Stimulated activated CD8-positive, alpha-beta memory T cell treated with anti-CD3 and anti-CD28 coated beads, Interleukin-2, amount 100 ng/mL, for 1 hour (primary cell): Measurements from ENCODE around the gene CETP.
"Not testable (repeated sequence)": the region's sequence is repeated elsewhere in the genome, so short reads cannot be mapped to it uniquely, and the experiment has no call there.

Experiments
- DNase-seq, 2 donors: peaks; one replicate each; pipeline ENCODE4 v3.0.0-alpha.2; 2020; ENCODE audit warnings: low read depth in 2 of 2

The CETP gene

DNA sequence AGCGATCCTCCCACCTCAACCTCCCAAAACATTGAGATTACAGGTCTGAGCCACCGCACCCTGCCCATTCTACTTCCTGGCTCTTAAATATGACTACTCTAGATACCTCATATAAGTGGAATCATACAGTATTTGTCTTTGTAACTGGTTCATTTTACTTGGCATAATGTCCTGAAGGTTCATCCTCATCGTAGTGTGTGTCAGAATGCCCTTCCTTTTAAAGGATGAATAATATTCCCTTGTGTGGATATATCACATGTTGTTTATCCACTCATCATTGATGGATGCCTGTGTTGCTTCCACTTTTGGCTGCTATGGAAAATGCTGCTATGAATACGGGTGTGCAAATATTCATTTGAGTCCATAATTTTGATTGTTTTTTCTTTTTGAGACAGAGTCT lies 5.7 kb upstream of the CETP start:
- DNase-seq = no peak

DNA sequence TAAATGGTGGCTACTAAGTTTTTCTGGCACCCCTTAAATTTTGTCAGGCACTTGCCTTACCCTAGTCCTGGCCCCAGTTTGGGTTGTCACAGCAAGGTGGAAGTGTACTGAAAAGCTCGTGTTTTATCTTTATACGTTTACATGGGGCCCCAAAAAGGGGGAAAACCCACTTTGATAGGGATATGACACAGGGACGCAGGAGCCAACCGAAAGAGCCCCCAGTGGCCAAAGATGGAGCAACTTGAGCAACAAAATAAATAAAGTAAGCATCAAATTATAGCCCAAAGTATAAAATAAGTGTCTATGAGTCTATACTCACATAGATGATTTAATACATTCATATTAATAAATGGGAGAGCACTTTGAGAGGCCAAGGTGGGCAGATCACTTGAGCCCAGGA lies 5.0 kb upstream of the CETP start:
- DNase-seq = no peak

DNA sequence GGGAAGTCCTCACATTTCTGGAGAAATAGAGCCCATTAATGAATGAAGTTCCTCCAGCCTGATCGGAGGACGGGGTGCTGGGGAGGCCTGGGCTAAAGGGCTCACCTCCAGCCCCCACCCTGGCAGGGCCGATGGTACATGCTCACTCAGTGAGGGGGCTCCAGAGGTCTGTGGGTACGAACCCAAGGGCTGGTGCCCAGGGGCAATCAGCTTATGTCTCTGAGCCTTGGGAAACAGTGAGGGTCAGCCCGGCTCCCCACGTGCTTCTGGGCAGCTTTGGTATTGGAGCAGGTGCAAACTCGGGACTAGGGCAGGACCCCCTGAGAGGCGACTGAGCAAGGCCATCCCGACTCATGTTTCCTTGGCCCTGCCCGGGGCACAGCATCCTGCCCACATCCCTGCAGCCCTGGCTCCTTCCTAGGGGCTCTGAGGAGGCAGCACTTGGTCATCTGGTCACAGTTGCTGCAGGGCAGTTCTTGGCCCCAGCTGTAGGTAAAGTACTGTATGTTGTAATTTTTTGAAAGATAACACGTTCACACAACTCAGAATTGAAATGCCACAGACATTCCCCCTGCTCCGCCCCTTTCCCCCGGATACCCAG lies 969 bp upstream of the CETP start:
- DNase-seq = no peak

DNA sequence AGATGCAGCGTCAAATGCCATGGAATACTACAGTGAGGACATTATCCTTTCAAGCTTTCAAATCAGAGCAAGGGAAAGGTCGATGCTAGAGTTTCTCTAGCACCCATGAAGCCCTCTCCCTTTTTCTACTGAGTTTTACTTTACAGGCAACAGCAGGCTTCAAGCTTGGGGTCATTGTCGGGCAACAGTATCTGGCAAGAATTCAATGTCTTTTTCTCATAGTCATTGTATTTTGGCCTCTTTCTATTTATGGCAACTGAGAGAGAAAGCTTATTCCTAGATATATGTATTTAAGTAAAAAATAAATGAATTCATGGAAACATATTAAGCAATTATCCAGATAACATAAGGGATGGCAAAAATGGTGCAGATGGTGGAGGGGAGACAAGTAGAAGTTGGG lies 364 bp upstream of the CETP start:
- no peak for DNase-seq

DNA sequence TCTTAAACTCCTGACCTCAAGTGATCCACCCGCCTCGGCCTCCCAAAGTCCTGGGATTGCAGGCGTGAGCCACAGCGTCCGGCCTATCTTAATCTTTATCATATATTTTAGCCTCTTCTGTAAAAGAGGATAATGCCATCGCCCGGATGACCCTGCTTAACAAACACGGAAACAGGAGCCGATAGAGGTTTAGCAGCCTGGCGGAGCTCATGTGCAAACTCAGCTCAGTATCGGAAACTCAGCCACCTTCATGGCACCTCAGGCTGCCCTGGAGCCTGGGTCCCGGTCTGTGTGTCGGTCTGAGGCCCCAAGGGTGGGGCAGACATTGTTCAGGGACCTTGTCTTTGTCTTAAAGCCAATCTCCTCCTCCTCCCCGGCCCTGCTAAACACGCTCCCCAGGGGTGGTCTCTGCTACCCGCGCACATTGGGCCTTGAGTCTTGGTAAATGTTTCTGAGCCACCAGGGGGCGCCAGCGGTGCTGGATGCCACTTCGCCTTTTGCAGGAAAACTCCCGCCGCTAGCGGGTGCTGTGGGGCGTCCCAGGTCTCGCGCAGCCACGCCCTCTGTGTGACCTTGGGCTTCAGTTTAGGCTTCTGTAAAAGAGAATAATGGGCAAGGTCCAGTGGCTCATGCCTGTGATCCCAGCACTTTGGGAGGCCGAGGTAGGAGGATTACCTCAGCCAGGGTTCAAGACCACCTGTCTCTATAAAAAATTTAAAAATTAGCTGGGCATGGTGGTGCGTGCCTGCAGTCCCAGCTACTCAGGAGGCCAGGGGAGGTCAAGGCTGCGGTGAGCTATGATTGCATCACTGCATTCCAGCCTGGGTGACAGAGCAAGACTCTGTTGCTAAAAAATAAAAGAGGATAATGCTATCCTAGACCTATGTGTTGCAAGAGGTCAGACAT lies 2.7 kb downstream of the CETP start:
- DNase-seq = peak; percentile 89 to 90

DNA sequence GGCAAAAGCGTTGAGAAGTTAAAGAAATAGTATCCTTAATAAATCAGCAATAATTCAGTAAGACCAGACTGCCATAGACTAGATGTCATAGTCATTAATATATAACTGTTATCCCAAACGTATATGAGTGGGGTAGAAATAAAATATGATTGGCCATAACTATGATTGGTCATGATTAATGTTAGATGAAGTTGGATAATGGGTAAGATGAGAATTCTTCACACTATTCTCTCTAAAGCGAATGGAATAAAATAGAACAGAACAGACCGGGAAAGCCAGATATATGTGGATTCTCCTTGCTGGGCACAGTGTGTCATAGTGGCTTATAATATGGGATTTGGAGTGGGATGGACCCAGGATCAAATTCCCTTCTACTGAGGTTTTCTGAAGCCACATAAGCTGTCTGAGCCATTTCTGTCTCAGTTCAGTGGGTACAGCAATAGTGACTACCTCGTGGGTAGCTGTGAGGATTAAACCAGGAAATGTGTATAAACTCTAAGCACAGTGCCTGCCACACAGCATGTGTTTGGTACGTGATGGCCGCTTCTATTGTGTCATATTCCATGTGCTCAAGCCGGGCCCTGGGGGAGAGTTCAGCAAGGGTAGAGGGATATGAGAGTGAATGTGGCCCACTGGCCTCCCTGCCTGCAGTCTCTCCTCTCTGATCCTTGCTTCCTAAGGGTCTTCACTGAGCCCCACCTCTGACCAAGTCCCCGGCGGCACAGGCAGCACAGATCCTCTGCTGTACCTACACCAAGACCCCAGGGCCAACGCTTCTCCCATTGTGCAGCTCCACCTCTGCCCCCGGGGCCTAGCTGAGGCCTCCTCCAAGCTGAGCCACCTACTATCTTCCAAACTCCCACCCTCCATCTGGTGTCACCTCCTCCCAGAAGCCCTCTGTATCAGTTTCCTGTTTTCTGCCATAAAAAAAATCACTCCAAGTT lies 3.7 kb downstream of the CETP start:
- no peak for DNase-seq

DNA sequence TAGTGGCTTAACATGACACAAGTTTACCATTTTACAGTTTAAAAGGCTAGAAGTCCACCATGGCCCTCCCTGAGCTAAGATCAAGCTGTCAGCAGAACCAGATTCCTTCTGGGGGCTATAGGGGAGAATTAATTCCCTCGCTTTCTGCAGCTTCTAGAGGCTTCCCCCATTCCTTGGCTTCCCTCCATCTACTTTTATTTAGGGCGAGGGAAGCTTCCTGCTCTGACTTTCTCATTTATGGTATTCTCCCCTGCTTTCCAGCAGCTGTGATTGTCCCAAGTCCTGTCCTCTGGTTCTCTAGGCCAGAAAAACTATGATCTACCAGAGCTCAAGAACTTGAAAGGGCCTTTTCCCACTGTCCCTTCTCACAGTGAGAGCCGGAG lies 4.3 kb downstream of the CETP start:
- no peak for DNase-seq

DNA sequence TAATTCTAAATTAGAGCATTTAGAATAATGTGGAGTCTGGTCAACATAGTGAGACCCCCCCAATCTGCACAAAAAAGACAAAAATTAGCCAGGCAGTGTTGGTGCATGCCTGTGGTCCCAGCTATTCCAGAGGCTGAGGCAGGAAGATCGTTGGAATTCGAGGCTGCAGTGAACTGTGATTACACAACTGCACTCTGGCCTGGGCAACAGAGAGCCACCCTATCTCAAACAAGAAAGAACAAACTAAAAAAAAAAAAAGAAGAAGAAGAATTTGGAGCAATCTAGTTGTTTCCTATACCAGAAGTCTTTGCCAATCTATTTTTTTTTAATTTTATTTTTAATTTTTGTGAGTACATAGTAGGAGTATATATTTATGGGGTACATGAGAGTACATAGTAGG lies 6.0 kb downstream of the CETP start:
- no peak for DNase-seq

DNA sequence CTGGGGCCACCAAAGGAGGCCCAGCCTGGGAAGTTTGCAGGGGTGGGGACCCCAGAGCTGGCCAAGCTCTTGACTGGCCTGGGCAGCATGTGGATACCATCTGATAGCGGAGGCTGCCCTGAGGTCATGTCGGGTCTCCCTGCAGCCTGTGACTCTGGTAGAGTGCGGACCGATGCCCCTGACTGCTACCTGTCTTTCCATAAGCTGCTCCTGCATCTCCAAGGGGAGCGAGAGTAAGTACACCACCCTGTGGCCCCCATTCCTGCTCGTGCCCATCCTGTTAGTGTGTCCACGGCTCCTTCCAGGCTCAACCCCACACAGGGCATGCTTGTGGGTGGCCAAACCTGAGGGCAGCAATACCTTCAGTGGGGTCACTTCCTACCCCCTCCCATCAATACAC lies 8.0 kb downstream of the CETP start:
- no peak for DNase-seq

DNA sequence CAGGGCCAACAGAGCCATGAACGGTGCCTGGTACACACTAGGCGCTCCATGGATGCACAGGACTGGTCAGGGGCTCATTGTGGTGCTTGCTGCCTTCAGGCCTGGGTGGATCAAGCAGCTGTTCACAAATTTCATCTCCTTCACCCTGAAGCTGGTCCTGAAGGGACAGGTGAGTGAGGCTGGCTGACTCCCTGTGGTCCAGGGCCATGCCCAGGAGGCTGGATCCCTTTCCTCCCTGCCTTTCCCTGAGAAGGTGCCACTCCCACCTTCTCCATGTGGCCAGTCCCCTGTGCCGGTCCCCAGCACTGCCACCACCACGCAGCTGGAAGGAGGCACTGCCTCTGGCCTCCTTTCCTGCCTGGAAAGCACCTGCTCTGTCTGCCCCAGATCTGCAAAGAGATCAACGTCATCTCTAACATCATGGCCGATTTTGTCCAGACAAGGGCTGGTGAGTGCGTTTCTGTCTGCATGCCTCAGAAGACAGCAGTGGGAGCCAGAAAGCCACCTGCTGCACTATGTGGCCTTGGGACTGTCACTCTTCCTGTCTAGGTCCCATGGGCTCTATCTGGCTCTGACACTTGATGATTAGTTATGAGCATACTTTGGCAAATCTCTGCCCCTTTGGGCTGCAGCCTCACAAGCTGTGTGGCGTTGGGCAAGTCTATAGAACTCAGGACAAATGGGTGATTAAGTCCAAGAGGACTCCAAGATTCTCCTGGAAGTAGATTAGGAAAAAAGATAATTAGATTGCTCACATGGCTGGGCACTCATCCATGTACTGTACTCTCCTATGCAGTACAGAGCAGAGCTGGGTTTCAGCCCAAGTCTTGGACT lies 9.4 kb downstream of the CETP start:
- DNase-seq = no peak

DNA sequence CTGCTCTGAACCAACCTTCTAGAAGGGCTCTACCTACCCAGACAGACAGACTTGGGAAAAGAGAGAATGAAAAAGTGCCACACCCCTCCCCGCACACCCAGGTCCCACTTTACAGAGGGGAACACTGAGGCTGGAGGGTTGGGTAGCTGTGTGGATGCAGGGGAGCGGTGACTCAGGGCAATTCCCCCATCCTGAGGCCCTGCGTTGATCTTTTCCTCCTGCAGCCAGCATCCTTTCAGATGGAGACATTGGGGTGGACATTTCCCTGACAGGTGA lies 10.0 kb downstream of the CETP start:
- DNase-seq = no peak

DNA sequence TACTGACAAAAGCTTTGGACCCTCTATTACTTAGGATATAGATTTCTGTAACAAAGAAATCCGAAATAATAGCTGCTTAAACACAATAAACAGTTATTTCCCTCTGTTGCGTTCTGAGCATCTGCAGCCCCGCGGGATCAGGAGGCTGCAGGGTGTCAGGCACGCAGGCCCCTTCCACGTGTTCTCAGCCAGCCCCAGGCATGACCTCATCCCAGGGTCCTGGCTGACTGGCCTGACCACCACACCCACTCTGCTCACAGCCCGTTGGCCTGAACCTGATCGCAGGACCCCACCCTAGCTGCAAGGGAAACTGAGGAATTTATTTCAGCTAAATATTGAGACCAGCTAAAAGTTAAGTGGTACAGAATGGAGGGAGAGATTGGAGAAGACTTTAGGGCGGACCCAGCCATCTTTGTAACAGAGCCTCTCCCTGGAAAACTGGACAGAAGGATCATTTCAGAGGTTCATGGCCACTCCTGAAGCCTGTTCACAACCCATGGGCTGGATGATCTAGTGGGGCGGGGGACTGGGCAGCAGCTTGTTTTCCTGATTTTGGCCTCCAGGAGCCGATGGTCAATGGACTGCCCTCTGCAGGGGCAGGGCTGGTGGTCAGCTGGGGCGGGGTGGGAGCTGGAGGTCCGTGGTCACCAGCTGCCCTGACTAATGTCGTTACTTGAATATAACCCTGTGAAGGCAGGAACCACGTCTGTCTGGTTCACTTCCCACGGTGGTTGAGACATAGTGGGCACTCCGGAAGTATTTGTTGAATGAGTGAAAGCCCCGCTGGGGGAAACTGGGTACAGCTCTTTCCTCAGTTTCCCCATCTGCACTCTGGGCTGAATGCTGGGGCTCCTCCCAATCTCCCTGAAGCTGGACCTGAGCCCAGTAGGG lies 10.9 kb downstream of the CETP start:
- DNase-seq = no peak

DNA sequence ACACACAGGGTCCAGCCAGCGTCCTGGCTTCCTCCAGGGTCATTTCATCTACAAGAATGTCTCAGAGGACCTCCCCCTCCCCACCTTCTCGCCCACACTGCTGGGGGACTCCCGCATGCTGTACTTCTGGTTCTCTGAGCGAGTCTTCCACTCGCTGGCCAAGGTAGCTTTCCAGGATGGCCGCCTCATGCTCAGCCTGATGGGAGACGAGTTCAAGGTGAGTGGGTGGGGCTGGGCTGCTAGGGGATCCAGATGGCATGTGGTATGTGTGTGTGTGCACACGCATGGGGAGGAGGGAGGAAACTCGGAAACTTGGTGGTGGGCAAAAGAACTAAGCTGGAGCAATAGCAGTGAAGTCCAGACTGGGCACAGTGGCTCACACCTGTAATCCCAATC lies 11.5 kb downstream of the CETP start:
- DNase-seq = no peak

DNA sequence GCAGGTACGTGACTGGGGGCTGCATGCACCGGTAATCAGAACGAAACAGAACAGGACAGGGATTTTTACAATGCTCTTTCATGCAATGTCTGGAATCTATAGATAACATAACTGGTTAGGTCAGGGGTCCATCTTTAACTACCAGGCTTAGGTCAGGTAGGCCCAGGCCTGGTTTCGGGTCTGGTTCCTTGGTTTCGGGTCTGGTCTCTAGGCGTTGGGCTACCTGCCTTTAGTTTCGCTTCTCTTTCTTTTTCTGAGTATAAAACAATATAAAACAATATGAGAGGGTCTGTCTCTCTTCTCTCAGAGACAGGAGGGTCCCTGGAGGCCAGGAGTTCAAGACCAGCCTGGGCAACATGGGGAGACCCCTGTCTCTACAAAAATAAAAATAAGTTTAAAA lies 12.1 kb downstream of the CETP start:
- not testable (repeated sequence) for DNase-seq

DNA sequence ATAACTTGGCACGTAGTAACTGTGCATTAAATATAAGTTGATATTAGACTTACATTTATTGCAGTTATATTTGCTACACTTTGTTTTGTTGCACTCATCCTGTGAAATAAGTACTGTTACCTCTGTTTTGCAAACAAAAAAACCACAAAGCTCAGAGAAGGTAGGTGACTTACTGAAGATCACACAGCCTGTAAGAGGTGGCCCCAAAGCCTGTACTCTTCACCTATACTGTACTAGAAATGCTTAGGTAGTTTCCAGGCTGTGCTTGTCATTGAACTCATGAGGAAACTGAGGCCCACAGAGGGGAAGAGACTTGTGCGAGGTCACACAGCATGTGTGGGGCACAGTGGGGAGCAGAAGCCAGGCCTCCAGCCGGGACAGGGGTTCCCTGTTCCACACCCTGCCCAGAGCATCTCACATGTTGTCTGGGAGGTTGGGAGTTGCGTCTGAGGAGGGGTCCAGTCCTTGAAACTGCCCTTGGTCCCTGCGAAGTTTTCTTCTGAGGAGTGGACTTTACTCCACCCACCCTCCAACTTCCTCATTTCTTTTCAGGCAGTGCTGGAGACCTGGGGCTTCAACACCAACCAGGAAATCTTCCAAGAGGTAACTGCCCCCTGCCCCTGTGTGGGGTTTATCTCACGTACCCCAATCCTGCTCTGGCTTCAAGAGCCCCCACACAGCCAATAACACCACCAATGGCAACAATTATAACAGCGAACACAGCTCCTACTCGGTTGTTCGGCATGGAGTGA lies 13.0 kb downstream of the CETP start:
- no peak for DNase-seq

DNA sequence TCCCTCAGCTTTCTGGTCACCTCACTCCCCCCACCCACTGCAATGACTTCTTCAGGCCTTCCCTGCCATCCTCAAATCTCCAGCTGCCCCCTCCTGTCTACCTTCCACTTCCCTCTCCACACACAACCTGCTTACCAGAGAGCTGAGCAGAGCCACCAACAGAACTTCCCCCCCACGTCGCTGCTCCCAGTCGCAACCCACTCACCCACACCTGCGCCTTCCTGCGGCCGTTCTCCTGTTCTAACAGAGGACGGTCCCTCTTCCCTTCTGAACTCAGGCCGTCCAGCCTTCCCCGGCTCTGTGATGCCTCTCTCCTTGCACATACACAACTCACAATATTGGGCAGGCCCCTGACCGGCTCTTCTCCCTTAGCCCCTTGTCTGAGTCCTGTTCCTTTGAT lies 14.0 kb downstream of the CETP start:
- no peak for DNase-seq

DNA sequence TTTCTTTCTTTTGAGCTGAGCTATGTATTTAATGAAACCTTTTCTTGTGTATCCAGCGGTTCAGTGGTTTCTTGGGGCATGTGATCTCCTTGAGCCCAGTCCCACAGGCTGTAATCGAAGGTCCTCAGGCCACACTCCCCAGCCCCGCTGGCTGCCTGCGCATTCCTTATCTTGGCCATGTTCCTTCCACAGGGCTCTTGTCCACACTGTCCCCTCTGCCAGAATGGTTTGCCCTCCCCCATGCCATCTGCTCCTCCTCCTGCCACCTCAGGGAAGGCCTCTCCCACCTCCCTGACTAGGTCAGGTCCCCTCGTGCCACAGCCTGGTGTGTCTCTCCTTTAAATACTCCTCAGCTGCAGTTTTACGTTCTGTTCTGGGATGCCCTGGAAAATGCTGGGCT lies 15.5 kb downstream of the CETP start:
- no peak for DNase-seq

DNA sequence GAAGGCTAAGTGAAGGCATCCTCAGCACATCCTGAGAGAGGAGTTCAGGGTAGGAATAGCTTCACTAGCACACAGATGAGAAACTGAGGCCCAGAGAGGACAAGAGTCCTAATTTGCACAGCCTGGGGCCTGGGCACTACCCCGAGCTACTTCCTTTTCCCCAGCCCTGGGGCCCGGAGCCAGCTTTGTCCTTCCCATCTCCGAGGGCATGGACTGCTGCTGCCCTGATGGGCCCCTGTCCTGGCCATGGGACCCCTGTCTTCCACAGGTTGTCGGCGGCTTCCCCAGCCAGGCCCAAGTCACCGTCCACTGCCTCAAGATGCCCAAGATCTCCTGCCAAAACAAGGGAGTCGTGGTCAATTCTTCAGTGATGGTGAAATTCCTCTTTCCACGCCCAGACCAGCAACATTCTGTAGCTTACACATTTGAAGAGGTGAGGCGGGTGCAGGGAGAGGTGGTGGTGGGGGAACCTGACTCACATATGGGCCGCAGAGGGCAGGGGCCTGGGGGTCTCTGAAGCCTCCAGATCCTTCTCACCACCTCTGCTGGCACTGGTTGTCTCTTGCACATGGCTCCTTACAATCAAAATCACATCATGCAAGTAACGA lies 16.2 kb downstream of the CETP start:
- no peak for DNase-seq

DNA sequence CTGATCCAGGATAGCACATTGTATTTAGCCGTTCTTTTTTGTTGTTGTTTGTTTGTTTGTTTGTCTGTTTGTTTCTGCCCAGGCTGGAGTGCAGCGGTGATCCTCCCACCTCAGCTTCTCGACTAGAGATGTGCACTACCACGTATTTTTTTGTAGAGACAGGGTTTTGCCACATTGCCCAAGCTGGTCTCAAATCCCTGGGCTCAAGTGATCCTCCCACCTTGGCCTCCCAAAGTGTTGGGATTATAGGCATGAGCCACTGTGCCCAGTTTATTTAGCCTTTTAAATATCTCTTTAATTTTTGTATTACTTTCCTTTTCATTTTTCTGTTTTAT lies 18.4 kb downstream of the CETP start:
- no peak for DNase-seq
